GM19351 (cell line): Measurements from ENCODE around the gene BIN1.
"Not testable (repeated sequence)": the region's sequence is repeated elsewhere in the genome, so short reads cannot be mapped to it uniquely, and the experiment has no call there.

ENCODE experiments used
- ATAC-seq: cut with Tn5 transposase; IDR thresholded peaks from one replicate; pipeline ENCODE4 v1.9.1; 2021; ENCODE audit warnings: mild to moderate bottlenecking, moderate library complexity; ENCODE audit not compliant: unreplicated experiment

Gene BIN1

DNA sequence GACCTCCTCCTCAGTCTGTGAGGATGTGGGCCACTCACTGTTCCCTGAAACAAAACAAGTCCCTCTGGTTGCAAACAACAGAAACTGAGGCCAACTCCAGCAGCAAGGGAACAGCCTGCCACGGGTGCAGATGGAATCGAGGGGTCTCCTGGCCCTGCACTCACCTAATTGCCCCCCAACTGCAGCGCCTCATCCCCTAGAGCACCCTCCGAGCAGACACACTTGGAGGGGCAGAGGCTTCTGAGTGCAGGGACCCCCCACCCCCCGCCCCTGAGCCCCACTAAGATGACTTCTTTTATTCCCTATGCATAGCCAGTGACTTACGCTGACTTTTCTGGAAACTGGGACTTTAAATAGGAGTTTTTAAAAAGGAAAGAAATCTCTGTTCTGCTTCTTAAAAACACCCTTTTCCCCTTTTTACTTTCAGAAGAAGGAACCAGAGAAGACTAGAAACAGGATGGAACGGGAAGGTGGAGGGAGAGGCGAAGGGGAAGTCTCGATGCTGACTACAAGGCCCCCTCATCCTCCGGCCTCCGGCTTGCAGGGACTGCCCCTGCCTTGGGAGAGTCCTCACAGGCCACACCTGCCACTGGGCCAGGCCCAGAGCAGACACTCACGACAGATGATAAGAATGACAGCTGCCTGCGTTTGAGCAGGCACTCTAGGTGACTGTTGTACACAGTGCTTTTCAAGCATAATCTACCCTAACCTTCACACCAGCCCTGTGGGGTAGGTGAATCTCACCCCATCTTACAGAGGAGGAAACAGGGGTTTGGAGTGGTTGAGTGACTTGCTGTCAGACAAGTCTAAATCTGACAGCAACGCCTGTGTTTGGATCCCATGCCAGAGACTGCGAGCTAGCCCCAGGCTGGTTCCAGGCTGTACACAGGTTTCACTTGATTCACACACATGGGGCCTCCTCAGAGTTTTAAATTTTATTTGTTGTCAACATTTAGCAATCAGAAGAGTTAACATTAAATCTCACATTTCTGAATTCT, 28.2 kb upstream of the BIN1 start:
- ATAC-seq = no peak

DNA sequence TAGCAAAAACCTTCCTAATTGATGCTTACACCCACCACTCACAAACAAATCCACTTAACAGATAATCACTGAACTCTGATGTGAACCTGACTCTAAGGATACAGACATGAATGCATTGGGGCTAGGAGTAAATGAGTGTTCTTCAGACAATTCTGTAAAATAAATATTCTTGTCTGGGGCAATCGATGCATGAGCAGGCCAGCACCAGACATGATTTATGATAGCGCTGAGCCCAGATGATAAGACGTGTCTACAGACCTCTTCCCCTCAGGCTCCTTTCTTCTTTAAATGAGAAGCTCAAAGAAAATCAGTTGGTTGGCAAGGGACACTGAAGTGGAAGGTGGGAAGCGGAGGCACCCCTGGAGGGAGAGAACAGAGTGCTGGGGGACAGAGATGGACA, 27.3 kb upstream of the BIN1 start:
- ATAC-seq = no peak

DNA sequence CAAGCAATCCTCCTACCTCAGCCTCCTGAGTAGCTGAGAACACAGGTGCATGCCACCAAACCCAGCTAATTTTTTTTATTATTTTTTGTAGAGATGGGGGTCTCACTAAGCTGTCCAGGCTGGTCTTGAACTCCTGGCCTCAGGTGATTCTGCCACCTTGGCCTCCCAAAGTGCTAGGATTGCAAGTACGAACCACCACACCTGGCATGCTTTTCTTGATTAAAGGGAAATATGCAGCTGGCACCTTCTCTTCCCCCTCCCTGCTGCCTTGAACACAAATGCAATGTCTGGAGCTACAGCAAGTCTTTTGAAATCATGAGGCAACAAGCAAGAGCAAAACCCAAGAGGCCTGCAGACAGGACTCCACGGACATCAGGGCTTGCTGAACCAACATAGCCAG, 26.8 kb upstream of the BIN1 start:
- ATAC-seq = no peak

DNA sequence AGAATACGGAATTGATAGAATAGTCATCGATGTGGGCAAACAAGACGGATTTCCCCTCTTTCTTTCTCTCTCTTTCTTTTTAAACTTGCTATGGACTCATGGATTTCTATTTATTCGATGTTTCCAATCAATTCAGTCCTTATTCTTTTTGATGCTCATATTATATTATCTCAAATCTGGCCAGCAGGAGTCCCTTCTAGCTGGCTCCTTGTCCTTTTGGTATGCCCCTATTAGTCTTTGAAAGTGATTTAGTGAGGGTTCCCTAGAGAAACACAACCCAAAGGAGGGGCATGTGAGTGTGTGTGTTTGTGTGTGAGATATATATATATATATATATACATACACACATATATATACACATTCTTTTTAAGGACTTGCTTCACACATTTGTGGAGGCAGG, 23.5 kb upstream of the BIN1 start:
- no peak for ATAC-seq

DNA sequence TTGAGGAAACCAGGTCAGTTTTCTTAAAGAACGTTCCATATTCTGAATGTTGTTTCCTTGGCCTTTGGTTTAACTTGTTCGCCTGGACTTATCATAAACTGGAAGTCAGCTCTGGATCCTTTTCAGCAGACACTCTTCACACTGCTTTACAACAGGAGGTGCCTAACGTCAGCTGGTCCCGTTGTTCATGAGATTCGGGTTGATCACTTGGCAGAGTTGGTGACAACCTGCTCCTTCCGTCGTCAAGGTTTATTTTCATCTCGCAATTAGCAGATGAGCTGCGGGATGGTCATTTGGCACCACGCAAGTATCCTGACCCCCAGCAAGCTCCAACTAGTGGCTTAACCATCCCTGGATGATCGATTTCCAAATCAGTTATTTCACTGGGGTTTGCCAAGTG, 23.0 kb upstream of the BIN1 start:
- ATAC-seq = no peak

DNA sequence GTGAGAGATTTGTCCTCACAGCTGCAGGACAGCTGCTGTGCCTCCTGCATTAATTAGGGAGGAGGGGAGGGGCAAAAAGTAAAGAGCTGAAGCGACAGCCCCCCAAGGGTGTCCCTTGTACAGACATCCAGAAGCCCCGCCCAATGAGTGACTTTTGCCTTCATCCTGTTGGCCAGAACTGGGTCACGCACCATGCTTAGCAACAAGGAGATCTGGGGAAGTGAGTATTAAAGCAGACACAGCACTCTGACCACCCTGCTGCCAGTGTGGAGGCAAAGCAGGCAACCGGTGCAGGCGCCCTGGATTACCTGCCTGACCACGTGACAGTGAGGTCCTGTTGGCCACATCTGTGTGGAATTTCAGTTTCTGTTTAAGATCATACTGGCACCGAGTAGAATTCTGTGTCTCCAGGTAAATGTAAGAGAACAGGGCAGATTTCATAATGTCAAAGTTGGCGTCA, 21.5 kb upstream of the BIN1 start:
- ATAC-seq = peak; percentile 98

DNA sequence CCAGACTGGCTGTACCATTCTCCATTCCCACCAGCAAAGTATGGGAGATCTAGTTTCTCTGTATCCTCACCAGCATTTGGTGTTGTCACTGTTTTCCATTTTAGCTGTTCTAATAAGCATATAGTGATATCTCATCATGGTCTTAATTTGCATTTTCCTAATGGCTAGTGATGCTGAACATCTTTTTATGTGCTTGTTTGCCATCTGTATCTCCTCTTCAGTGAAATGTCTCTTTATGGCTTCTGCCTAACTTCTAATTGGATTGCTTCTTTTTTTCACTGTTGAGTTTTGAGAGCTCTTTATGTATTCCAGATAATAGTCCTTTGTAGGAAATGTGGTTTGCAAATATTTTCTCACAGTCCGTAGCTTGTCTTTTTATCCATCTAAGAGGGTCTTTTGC, 18.9 kb upstream of the BIN1 start:
- no peak for ATAC-seq

DNA sequence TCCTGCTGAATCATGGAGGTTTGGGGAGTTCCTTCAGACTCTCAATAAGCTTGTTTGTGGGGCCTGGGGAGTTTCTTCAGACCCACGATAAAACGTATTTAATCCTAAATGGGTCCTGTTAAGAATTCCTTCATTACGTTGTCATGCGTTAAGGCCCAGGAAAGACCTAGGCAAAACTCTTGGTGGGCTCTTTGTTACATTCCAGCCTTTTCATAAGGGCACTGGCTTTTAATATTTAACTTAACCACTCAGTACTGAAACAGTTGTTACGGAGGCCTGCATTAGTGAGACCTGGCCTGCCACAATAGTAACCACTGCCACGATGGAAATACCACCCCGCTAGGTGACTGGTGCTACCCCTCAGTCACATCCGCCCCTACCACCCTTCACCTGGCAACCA, 17.5 kb upstream of the BIN1 start:
- no peak for ATAC-seq

DNA sequence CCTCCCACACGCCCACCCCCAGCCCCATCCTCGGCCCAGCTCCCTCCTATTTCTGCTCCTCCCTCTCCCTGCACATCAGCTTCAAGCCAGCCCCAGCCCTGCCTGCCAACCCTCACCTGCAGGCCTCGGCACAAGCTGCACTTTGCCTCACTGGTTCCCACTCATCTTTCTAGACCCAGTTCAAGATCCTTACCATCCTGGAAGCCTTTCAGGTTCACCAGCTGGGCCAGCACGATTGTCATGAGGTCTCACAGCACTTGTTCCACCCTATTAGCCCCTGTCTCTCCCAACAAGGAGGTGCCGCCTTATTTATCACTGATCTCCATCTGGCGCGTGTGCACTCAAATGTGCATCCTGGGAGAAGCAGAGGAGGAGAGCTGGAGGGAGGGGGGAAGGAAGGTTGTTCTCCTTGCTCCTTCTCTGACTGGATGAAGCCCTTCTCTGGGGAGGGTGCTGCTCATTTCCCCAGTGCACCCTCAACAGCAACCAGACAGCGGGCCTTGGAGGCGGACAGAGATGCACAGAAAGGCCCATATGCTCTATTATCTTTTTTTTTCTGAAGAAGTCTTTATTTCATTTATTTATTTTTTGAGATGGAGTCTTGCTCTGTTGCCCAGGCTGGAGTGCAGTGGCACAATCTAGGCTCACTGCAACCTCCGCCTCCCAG, 15.5 kb upstream of the BIN1 start:
- ATAC-seq = no peak

DNA sequence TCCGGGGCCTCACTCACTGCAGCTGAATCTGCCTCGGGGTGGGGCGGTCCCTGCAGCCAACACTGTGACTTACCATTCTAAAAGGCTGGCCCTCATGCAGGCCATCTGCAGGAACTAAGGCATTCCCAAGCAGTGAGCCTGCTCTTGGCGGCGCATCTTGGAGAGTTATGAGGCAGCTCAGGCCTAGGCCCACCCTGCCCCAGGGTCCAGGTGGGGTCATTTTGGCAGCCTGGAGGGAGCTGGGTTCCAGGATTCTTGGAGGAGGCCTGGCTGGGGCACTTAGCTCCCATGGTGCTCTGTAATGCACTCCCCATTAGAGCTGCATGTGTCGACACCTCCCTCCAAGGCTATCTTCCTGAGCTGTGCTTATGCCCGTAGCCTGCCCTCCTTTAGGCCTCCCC, 14.8 kb upstream of the BIN1 start:
- no peak for ATAC-seq

DNA sequence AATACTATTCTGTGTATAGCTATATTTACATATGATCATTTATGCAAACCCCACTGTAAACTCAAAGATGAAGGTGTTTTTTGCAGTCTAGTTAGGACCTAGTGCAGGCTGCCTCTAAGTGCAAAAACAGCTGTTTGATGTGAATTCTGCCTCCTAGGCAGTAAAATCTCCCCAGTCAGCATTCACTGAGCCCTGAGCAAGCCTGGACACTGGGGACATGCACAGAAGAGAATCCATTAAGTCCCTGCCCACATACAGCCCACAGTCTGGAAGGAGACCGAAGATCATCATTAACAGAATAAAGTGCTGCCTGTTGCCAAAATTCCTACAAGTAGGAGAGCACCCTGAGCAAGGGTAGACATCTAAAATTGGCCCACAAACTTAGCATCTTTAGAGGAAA, 14.4 kb upstream of the BIN1 start:
- ATAC-seq = no peak

DNA sequence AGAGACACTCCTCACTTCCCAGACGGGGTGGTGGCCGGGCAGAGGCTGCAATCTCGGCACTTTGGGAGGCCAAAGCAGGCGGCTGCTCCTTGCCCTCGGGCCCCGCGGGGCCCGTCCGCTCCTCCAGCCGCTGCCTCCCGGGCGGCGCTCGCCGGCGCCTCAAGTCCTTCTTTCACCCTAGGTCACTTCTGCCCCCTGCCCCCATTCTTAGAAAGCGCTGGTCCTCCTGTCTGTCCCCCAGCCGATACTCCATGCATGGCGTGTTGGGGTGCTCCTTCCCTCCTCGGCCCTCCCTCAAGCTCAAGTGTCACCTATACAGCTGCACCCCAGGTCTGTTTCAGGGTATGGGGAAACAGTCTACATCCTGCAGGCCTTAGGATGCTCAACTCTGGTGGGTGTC, 13.5 kb upstream of the BIN1 start:
- ATAC-seq = not testable (repeated sequence)

DNA sequence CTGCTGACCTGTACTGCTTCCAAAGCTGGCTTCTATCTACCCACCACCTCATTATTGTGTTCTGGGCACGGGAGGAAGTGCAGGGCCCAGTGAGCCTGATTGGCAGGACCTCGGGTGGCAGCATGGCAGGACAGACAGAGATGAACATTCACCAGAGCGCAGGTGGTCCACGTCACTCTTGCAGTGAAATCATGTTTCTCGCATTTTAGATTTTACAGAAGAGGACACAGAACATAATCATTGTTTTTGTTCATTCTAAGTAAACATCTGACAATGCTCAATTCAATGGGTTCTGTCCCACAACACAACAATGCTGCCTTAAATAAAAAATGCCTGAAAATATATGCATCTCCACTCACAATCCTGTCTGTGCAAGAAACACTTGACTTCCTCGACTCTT, 11.5 kb upstream of the BIN1 start:
- no peak for ATAC-seq

DNA sequence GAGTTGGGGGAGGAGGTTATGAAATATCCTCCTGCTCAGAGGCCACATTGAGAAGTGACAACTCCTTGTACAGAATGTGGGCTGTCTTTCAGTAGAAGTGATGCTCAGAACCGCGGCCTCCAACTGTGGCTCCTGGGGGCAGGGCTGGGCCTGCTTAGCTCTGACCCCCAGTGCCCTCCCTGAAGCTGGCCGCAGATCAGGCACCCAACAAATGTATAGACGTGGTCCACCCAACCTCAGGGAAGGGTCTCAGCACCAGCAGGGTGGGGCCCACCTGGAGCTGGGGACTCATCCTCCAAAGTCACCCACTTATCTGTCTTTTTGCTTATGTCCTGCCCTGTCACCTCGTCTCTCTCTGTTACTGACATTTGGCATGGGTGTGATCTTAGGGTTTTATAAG, 11.1 kb upstream of the BIN1 start:
- no peak for ATAC-seq

DNA sequence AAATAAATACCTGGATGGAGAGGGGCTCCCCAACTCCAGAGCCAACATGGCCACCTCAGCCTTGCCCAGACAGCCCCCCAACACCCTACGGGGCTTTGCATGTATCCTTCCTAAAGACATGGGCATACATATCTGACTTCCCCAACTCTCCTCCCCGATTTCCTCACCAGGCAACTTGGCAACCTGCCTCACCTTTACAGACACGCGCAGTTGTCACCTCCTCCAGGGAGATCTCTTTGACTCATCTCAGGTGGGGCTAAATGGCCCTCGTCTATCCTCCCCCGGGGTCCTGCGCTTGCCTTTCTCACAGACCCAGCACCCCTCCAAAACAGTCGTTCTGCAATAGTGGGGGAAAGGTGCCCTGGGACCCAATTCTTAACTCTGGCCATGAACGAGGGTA, 10.6 kb upstream of the BIN1 start:
- no peak for ATAC-seq

DNA sequence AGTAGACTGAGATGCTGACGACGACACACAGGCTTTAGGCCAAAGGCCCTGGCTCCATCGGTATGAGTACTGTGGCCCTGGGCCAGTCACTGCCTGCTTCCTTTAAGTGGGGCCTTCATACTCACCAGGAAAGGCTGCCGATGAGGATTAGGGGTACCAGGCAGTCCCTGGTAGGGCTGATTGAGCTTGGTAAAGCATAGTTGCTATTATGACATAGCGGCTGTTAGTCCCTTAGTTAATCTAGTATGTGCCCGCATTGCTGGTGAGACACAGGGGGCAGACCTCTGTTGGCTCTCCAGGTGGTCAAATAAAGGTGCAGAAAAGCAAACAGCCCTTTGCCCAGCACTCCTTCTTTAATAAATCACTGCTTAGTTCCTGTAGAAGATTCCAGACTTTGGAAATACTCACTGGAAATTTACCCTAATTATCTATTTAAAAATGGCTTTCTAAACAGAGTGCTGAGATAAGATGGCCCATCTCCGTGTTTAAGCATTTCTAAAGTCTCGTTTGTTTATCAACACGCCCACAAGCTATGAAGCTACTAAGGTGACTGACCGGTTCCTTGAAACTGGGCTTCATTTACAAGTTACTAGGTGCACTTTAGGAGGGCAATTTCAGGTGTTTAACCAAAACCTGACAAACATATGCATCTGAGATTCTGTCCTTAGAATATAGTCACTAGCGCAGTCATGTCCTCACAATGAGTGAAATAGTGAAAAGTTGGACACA, 8.7 kb upstream of the BIN1 start:
- no peak for ATAC-seq

DNA sequence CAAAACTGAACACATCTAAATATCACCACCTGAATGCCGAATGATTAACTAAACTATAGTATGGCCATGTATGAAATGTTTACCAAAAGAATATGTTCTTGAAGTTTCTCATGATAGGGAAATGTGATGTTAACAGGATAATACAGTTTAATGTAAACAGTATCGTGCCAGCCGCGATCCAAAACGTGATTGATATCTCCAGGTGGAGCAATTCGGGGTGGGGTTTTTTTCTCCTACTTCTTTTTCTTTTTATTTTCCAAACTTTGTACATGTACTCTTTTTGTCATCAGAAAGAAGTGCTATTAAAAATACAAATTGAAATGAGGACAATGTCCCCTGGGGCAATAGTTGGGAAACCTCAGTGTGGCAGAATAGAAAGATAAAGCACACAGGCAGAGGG, 4.0 kb upstream of the BIN1 start:
- no peak for ATAC-seq

DNA sequence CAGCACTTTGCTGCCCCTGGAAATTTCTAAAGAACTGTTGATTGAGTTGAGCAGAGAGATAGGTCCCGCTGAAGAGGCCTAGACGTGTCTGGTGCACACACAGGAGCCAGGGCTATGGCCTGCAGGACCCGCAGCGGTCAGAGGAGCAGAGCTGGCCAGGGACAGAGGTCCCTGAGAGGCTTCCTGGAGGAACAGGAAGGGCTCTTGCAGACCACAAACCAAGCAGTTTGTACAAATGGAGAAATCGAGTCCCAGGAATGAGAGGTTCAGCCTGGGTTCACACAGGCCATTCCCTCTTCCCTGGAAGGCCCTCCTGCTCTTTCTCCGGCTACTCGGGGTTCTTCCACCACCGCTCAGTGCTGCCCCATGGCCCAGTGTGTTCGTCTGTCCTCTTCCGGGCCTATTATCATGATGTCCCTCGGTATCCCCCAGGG, 1.2 kb upstream of the BIN1 start:
- no peak for ATAC-seq

DNA sequence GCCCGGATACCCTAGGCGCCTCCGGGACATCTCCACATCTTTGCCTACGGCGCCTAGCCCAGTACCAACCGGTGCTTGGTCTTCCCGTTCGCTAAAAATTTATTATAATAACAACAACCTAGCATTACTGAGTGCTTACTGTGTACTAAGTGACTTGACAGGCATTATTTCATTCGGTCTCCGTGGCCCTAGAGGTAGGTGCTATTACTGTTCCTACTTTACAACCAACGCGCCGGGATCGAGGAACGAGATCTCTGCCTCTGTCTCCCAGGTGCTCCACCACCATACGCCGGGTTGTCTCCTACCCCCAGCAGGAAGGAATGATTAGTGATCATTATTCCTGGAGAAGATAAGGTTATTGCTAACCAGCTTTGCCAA, 657 bp upstream of the BIN1 start:
- ATAC-seq = no peak

DNA sequence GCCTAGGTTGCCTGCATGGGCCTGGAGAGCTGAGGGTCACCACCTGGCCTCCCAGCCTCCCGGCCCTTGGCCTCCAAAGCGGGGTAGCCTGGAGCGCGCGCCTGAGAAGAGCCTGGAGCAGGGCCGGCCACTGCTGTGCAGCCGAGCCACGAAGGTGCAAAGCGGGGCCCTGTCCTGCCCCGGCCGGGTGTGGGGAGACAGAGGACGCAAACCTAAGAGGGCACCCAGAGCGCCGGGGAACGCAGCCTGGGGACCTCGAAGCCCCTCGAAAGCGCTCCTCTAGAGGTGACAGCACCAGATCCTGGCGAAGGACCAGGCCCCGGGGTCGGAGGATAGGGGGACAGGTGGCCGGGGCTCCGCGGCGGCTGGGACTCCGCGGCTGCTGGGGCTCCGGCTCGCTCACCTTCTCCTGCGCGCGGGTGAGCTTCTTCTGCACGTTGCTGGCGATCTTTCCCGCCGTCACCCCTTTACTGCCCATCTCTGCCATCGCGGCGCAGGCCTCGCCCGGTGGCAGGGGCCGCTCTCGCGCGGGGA, 430 bp downstream of the BIN1 start:
- ATAC-seq = peak; percentile 30
